Pancreas (tissue), 10 donors: ENCODE data around the gene HEG1. TPM values are rescaled to one million over a fixed set of nuclear protein-coding genes. Genes with fewer than 3 reads are reported as not detected.

Experiments used
- ATAC-seq, 4 donors: fragments of 200-7000 bp; cut with Tn5 transposase; one replicate each; pipeline versions ENCODE4 v1.8.0 to v1.9.1; 2020; ENCODE audit warnings: mild to moderate bottlenecking in 4 of 4, moderate library complexity in 4 of 4
- DNase-seq, 6 donors: peaks; one replicate each; pipeline ENCODE4 v3.0.0-alpha.2; 2020
- FAIRE-seq: peaks from 2 replicates; lab custom pipeline; 2012; peaks lifted over from hg19 to GRCh38; lab: Jason Lieb, UNC
- H3K27ac ChIP-seq, 4 donors: fragments of 200-600 bp; sonication (generic); 1 replicate in 3 of 4; 2 replicates in 1 of 4; pipeline versions ENCODE4 v1.5.0 to v1.8.0; 2020
- H3K27me3 ChIP-seq, 4 donors: fragments of 200-600 bp; one replicate each; pipeline ENCODE4 v1.8.0; 2021
- H3K36me3 ChIP-seq, 3 donors: fragments of 200-600 bp; sonication (generic) in 1 of 3; one replicate each; pipeline versions ENCODE4 v1.5.0 to v1.8.0; 2020 to 2021
- H3K4me1 ChIP-seq, 3 donors: fragments of 200-600 bp; one replicate each; pipeline ENCODE4 v1.8.0; 2021
- H3K4me3 ChIP-seq, 4 donors: fragments of 200-600 bp; sonication (generic) in 2 of 4; one replicate each; pipeline versions ENCODE4 v1.5.0 to v1.8.0; 2020 to 2021
- H3K9me3 ChIP-seq, 4 donors: fragments of 200-600 bp; one replicate each; pipeline ENCODE4 v1.8.0; 2021
- CTCF ChIP-seq, 4 donors: fragments of 200-600 bp; sonication (generic) in 3 of 4; IDR thresholded peaks; one replicate each; pipeline versions ENCODE4 v1.5.0 to v1.8.0; 2021; ENCODE audit warnings: antibody characterized with exemption in 4 of 4
- WGBS, 2 donors: extraction: QIAGEN DNeasy Blood & Tissue Kit; methylation state at CpG; one replicate each; pipeline ENCODE4 v1.1.7; 2013; 5-methylcytosine and 5-hydroxymethylcytosine counted together
- intact Hi-C, 3 donors: fragments of 100-400 bp; cut with DNase I; formaldehyde crosslinking; loops; one replicate each; pipeline versions ENCODE4 v1.11.1 to v1.14.2; 2022
- polyA plus RNA-seq, 2 donors: library from polyadenylated mRNA; stranded (reverse); fragments of 200-250 nt; gene quantifications; one replicate each; pipeline ENCODE4 v1.2.3, GENCODE V29; 2013
- total RNA-seq, 6 donors: library from RNA; stranded (reverse); fragmentation: NEBNext Ultra II Directional in 4 of 6; extraction: Animal tissue kit (Norgen Biotek cat#: 25700) in 4 of 6; gene quantifications; one replicate each; pipeline versions ENCODE4 v1.2.1 to v1.2.4, GENCODE V29; 2021 to 2023
- donor health status: healthy with polysubstance abuse.
- donor health status: DM: no; HTN: no; CAD: no; lungs with moderate emphysema.
- donor health status: DM: no; HTN: no; CAD: no.
- donor health status: control.
- donor health status: control.
- donor health status: Bipolar disorder and iron deficiency.
- donor health status: DM: yes; HTN: yes; CAD: no.
- donor health status: DM: no; HTN: no; CAD: no.
- donor health status: DM: no; HTN: no; CAD: no.
- donor health status: DM: yes; HTN: yes; CAD: no.

HEG1 gene
- total and polyA plus RNA-seq, 8 donors: 9.6 to 36.6 (median 20.9) TPM

- peak overlapping the region; percentile 0 to 59 (median 54) for H3K27ac ChIP-seq
- TF ChIP-seq CTCF (IDR thresholded peaks at IDR 0.05): no peak
- FAIRE-seq: no peak
Measured at GRCh38 chr3:125003859-125004595, 51.8 kb downstream of the HEG1 start.

GRCh38 chr3:125003369-125003853, 52.4 kb downstream of the HEG1 start:
- H3K4me1 ChIP-seq: peaks cover 35 to 40% (median 37%) of the 10 kb centered on the region in 3 donors
- WGBS, 2 donors: 51 to 52% methylated on average over 7 of the region's 7 CpGs
- no peak for FAIRE-seq
- intact Hi-C loops: no loop called here
- no peak overlapping the region for H3K4me3 ChIP-seq
- no peaks in the 10 kb centered on the region for H3K36me3 ChIP-seq
- DNase-seq: peak in 3 of 6 donors; percentile 58 to 69 (median 60)
- no peaks in the 10 kb centered on the region for H3K9me3 ChIP-seq
- TF ChIP-seq CTCF (IDR thresholded peaks at IDR 0.05): no peak
- H3K27ac ChIP-seq: peak overlapping the region; percentile 0 to 59 (median 54)
- ATAC-seq: peak; percentile 46 to 75 (median 58)
- no peaks in the 10 kb centered on the region for H3K27me3 ChIP-seq

More at GRCh38 chr3:125003859-125004595, 51.8 kb downstream of the HEG1 start:
- 72 to 73% methylated on average over 10 of the region's 10 CpGs for WGBS, 2 donors
- Histone ChIP-seq H3K36me3 (no peaks in the 10 kb centered on the region), H3K9me3 (no peaks in the 10 kb centered on the region), H3K27me3 (no peaks in the 10 kb centered on the region), H3K4me1 (peaks cover 31 to 39% (median 35%) of the 10 kb centered on the region in 3 donors), H3K4me3 (no peak overlapping the region)
- ATAC-seq: no peak
- intact Hi-C loops: no loop called here
- DNase-seq: no peak

GRCh38 chr3:125002414-125003368, 53.1 kb downstream of the HEG1 start:
- Histone ChIP-seq H3K9me3 (no peaks in the 10 kb centered on the region), H3K4me1 (peaks cover 35 to 40% (median 38%) of the 10 kb centered on the region in 3 donors), H3K27me3 (no peaks in the 10 kb centered on the region), H3K36me3 (peaks cover 0 to 1% (median 0%) of the 10 kb centered on the region in 3 donors), H3K4me3 (no peak overlapping the region), H3K27ac (peak overlapping the region; percentile 13 to 59 (median 54))
- 72% methylated on average over 11 of the region's 11 CpGs for WGBS, 2 donors
- FAIRE-seq (no peak), ATAC-seq (peak in 3 of 4 donors; percentile 10 to 42 (median 35)), DNase-seq (no peak)
- no peak for TF ChIP-seq CTCF (IDR thresholded peaks at IDR 0.05)
- intact Hi-C loops: no loop called here

GRCh38 chr3:125001557-125002413, 54.0 kb downstream of the HEG1 start:
- peaks cover 0 to 9% (median 4%) of the 10 kb centered on the region in 3 donors for H3K36me3 ChIP-seq
- H3K27ac ChIP-seq: peak overlapping the region; percentile 13 to 59 (median 54)
- FAIRE-seq (no peak), DNase-seq (no peak), ATAC-seq (peak in 1 of 4 donors; percentile 33)
- intact Hi-C loops: no loop called here
- H3K27me3 ChIP-seq: no peaks in the 10 kb centered on the region
- no peaks in the 10 kb centered on the region for H3K9me3 ChIP-seq
- no peak overlapping the region for H3K4me3 ChIP-seq
- TF ChIP-seq CTCF (IDR thresholded peaks at IDR 0.05): no peak
- 68% methylated on average over 12 of the region's 12 CpGs for WGBS, 2 donors
- H3K4me1 ChIP-seq: peaks cover 35 to 40% (median 38%) of the 10 kb centered on the region in 3 donors
